Stimulated activated CD4-positive, alpha-beta T cell treated with anti-CD3 and anti-CD28 coated beads, Interleukin-4, amount 100 ng/mL, for 1 hour (primary cell): ENCODE data around the gene TRIM10.

Experiments
- DNase-seq: peaks from one replicate; pipeline ENCODE4 v3.0.0-alpha.2; 2020

TRIM10 gene, protein sequence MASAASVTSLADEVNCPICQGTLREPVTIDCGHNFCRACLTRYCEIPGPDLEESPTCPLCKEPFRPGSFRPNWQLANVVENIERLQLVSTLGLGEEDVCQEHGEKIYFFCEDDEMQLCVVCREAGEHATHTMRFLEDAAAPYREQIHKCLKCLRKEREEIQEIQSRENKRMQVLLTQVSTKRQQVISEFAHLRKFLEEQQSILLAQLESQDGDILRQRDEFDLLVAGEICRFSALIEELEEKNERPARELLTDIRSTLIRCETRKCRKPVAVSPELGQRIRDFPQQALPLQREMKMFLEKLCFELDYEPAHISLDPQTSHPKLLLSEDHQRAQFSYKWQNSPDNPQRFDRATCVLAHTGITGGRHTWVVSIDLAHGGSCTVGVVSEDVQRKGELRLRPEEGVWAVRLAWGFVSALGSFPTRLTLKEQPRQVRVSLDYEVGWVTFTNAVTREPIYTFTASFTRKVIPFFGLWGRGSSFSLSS

GRCh38 chr6:30160785-30161531, at the start of gene TRIM10:
TSS of gene TRIM10 (minus strand) at chr6:30161211. CDS start at chr6:30160858, 353 bp downstream.
- DNase-seq = no peak

DNA sequence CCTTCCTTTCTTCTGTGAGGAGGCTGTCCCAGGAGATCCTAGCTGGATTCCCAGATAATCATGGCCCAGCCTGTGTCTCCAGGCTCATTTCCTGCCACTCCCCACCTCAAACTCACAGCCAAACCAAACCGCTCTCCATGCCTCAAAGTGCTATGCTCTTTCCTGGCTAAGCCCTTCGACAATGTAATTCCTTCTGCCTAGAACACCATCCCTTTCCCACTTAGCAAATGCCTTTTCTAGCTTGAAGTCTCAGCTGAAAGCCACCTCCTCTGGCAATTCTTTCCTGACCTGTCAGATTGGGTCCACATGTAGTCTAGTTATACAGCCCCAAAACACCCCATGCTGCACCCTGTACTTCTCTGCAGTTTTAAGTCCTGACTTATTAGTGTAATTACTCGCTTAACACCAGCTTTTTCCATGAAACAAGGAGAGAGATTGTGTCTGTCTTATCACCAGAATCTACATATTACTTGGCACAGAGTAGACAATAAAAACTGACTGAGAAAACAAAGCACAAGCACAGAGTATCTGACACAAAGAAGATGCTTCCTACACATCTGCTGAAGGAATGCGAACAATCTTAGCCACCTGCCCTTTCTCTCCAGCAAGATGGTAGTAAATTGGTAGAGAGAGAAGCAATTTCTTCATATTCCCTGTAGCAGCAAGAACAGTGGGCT, 46.7 kb upstream of the TRIM10 start:
- no peak for DNase-seq

DNA sequence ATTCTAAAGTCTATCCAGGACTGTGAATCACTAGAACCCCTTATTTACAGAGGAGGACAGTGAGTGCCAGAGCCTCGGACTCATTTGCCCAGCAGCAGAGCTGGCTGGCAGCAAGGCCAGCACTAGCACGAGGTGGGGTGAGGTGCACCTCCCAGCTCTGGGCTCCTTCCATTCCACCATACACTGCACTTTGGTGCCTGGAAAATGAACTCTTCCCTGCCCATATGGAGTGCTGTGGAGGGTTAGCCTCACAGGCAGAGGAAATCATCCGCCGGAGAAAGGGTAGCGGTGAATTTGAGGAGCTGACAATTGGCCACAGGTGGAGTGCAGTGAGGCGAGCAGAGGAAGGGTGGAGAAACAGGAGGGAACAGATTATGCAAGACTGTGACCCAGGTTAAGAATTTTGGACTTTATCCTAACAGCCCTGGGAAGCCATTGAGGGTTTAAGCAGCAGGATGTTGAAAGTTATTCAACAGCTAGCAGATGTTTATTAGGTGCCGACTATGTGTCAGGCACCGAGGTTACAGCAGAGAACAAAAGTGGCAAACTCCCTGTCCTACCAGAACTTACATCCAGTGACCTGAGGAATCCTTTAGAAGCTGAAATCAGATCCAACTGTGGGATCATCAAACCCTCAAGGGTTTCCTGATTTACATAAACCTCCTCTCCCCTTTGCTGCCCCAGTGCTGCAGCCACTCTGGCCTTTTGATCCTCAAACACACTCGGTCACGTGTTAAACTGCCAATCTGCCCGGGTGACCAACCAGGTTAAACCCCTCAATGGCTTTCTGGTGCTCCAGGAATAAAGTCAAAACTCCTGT, 46.0 kb upstream of the TRIM10 start:
- DNase-seq = no peak

DNA sequence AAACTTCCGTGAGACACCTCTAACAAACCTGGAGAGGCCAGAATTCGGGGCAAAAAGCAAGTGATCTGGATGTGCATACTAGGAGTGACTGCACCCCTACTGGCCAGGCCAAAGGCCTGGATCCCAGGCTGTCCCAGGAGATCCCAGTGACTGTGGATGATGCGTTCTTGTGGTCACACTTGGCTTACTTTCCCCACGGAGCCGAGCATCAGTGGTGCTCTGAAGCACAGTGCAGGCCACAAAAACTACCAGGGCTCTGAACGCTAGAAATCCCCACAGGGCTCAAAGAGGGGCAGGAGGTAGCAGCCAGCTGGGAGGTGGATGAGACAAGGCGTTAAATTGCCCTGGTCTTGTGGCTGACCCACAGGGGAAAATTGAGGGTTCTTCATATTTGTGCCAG, 45.1 kb upstream of the TRIM10 start:
- DNase-seq = no peak

- no peak for DNase-seq
Observed at GRCh38 chr6:30204116-30204515, 43.1 kb upstream of the TRIM10 start.

DNA sequence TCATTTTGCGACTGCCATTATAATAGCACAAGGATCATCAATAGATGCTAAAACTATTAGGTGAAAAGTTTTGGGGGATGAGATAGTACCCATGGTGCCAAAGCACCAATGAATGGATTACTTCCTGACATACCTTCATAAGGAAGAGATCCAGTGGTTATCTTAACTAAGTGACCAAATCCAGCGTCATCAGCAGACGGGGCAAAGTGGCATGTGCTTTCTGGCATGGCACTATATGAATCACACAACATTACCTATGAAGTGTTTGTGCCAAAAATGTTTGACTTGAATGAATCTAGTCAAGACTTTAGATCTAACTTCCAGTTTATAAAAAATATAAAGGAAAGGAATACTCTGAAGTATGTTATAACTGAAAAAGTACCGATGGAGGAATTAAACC, 41.4 kb upstream of the TRIM10 start:
- DNase-seq = no peak

- DNase-seq = no peak
Observed at GRCh38 chr6:30200551-30201281, 39.7 kb upstream of the TRIM10 start.

DNA sequence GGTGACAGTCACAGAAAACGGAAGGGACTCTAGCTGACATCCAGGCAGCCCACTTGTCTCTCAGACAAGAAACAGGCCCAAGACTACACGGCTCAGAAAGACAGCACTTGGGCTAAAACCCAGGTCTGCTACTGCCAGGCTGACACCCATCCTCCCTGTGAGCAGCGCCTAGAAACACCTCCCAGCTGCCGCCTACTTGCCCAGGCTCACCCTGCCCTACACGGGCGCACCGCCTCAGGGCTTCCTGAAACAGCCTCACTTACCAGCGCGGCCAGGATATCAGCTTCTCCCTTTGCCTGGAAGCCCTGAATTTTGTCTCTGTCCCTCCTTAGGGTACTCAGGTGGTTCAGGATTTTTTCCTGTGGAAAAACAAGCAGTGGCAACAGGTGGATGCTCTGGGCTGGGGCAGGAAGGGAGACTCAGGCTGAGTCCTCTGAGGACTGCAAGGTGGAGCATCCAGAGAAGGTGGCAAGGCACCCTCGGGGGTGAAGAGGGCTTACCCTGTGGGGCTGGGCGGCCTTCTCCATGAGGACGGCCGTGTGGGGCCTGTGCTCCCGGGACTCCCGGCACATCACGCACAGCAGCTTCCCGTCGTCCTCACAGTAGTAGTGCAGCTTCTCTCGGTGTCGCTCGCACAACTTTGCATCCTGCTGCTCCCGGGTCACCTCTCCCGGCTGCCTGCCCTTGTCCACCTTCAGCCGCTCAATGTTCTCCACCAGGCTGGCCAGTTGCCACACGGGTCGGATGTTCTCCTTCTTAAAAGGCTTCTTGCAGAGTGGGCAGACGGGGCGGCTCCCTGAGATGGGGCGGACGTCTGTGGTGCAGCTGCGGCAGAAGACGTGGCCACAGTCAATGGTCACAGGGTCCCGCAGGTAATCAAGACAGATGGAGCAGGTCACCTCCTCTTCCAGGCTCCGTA, 37.4 kb upstream of the TRIM10 start:
- no peak for DNase-seq

GRCh38 chr6:30196376-30196775, 35.4 kb upstream of the TRIM10 start:
- DNase-seq = no peak

- no peak for DNase-seq
Observed at GRCh38 chr6:30195951-30196350, 34.9 kb upstream of the TRIM10 start.

DNA sequence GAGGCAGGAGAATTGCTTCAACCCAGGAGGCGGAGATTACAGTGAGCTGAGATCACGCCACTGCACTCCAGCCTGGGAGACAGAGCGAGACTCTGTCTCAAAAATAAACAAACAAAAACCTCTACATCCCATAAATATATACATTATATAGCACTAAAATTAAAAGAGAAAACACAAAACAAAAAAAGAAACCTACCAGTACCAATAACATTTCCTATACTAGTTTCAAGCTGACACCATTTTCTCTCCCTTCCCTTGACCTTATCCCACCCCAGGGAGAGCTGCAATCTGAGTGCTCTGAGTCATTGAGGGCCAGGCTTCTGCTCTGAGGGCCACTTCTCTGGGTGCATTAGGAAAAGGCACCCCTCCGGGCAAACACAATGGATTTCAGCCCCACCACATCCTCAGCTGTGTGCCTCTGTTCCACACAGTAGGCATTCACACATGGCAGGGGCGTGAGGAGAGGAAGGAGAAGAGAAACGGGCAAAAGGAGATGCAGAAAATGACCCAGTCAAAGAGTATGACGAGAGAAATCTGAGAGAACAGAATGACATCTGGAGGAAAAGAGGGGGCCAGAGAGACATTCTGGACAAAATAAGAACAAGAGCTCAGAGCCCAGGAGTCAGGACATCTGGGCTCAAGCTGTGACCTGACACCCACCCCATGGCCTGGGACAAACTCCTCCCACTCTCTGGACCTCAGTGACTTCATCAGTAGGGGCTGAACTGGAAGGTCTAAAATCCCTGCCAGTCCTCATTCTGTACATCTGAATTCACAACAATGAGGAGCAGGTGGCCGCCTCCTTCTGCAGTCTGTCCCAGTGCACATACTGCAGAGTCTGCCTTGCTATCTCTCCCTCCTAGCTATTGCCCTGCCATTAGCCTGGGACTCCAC, 34.0 kb upstream of the TRIM10 start:
- DNase-seq = no peak

- no peak for DNase-seq
Observed at GRCh38 chr6:30192076-30192475, 31.1 kb upstream of the TRIM10 start.

- no peak for DNase-seq
Observed at GRCh38 chr6:30188541-30188940, 27.5 kb upstream of the TRIM10 start.

GRCh38 chr6:30185846-30186484, 25.0 kb upstream of the TRIM10 start:
- no peak for DNase-seq

GRCh38 chr6:30184417-30185031, 23.5 kb upstream of the TRIM10 start:
- DNase-seq = no peak

DNA sequence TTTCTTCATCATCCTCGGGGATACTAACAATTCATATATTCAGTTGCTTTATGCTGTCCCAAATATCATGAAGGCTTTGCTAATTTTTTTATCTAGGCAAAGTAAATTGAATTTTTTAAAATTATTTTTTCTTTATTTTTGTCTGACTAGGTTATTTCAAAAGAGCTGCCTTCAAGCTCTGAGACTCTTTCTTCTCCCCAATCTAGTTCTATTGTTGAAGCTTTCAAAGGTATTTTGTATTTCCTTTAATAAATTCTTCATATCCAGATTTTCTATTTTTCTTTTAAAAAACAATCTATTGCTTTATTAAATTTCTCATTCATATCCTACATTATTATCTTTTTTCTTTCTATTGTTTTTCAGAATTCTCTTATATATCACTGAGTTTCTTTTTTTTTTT, 19.1 kb upstream of the TRIM10 start:
- DNase-seq = no peak

- DNase-seq = no peak
Observed at GRCh38 chr6:30178837-30179236, 17.8 kb upstream of the TRIM10 start.

DNA sequence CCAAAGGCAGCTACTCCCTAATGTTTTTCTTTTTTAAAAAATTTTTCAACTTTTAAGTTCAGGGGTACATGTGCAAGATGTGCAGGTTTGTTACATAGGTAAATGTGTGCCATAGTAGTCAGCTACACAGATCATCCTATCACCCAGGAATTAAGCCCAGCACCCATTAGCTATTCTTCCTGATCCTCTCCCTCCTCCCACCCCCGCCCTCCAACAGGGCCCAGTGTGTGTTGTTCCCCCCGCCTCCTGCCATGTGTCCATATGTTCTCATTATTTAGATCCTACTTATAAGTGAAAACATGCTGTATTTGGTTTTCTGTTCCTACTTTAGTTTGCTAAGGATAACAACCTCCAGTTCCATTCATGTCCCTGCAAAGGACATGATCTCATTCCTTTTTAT, 14.8 kb upstream of the TRIM10 start:
- DNase-seq = no peak

- no peak for DNase-seq
Observed at GRCh38 chr6:30172681-30173080, 11.7 kb upstream of the TRIM10 start.
